HG03520 (cell line): ENCODE results near the gene CCSER1.
"Not testable (repeated sequence)": the region's sequence is repeated elsewhere in the genome, so short reads cannot be mapped to it uniquely, and the experiment has no call there.

ENCODE experiments used
- ATAC-seq: cut with Tn5 transposase; IDR thresholded peaks from one replicate; pipeline ENCODE4 v1.9.1; 2021; ENCODE audit warnings: mild to moderate bottlenecking, moderate library complexity; ENCODE audit not compliant: unreplicated experiment

CCSER1 gene

DNA sequence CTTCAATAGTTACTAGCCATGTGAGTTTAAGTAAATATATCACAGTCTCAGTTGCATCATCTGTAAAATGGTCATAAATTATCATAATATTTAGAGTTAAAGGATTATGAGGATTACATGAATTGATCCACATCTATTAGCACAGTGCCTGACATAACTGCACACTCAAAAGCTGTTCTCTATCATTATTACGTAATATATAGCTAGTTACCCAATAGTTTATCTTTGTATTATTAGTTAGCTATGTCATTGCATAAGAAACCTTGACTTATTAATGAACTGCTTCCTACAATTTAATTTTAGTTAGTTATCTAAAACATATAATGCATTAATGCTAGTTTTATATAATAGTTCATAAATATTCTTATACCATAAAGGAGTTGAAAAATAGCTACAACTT, 1099.7 kb downstream of the CCSER1 start:
- ATAC-seq, result no peak

DNA sequence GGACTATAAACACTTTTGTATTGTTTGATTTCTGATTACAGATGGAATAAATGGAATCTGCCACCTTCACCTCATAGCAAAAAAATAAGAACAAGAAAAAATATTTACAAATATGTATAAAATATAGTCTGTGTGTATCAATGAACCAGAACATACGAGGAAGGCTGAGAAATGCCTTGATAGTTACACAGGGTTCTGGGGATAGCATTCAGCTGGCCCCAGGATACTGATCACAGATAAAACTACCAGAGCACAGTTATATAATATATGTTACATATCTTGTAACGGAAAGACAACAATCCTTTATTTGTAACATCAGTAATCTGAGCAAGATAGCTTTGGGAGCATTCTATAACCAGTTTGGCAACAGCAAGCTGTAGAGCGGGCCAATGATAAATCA, 1101.5 kb downstream of the CCSER1 start:
- no peak for ATAC-seq

DNA sequence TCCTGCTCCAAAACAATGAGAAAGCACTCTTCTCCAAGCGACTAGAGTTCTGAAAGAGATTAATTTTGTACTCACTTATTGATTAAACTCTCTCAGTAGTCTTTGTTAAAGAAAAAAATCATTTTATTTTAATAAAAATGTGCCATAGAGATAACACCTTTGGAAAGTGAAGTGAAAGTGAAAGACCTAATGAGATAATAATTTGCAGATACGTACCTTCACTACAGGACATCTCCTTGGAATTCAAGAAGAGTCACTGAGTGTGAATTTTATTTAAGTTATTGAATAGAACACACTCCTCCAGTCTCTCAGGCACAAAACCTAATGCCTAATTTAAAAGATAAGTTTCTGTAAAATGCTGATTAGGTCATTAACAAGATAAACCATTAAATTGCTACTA, 1106.0 kb downstream of the CCSER1 start:
- no peak for ATAC-seq

DNA sequence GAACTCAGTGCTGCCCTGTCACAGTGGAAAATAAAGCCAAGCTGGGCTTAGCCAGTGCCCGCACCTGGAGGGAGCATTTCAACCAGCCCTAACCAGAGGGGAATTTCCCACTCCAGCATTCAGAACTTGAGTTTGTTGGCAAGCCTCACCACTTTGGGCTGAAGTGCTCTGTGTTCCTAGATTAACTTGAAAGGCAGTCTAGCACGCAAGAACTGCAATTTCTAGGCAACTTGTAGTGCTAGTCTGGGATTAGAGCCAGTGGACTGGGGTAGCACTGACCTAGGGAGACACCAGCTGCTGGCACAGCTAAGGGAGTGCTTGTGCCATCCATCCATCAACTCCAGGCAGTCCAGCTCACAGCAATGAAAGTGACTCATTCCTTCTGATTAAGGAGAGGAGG, 1115.9 kb downstream of the CCSER1 start:
- ATAC-seq, result no peak

DNA sequence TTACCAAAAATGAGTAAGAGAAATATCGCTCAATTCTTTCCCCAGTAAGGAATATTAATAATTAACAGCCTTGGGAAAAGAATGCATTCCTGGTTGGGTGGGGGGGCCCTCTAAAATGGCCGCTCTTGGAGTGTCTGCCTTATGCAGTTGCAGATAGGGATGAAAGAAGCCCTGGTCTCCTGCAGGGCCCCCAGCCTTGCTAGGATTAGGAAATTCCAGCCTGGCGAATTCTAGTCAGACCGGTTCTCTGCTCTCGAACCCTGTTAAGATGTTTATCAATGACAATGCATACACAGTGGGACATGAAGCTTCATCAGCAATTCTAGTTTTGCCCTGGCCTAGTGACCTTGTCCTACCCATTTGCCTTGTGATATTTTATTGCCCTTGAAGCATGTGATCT, 1128.8 kb downstream of the CCSER1 start:
- ATAC-seq, result no peak

DNA sequence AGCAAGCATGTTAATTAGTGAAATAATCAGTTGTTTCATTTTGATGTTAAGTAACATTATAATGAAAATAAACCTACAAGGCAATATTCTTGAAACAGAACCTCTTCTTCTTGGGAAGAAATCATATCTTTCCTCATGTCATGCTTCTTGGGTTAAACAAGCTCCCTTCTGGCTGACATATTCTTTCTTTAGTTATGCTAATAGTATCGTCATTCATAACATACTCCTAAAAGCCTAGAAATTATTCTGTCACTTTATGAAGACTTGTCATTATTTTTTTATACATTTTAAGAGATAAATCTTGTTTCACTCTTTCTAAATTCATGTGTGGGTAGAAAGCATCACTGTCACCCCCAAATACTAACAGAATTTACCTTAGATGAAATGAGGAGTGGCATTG, 1129.6 kb downstream of the CCSER1 start:
- ATAC-seq, result no peak

DNA sequence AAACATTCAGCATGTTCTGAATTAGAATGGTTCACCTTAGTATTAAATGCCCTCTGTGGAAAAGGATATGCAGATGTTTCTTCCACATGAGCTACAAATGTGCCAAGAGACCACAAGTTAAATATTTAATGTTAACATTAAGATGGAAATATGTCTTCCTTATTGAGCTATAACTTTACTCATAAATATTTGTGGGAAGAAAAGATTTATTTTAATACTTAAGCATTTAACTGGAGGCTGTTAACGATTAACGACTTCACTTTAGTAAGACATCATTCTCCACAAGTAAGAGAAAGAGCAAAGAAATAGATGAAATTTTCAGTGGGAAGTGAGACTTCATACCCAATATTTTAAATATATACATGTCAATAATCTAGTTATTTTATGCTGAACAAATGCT, 1130.5 kb downstream of the CCSER1 start:
- no peak for ATAC-seq

DNA sequence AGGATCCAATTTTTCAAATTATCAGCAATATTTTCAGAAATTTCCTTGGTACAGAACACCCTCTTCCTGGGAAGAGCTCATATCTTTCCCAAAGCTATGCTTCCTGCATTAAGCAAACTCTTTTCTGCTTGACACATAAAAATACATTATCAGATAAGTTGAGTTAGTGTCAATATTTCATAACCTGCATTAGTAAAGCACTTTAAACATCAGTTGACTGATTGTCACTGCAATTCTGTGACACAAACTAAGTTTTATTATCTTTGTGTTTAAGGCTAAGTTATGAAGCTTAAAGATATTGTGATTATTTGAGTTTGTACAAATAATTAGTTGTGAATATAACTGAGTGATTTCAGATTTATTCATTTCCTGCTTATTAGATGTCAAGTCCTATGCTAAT, 1131.1 kb downstream of the CCSER1 start:
- no peak for ATAC-seq

DNA sequence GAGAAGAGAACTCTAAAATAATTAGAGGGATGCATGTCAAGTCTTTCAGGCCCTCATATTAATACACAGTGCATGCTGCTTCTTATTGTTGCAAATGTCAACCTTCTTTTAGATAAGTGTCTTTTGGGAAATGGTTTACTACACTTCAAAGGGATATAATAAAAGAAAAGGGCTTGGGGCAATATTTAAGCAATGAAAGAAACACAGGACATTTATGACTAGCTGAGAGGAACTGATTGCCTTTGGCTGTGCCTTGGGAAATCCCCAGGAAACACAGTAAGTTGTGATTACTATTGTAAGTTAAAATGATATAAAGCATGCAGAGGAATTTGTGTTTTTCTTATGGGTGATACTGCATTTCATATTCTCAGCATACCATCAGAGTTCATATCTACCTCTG, 1140.3 kb downstream of the CCSER1 start:
- ATAC-seq, result no peak

DNA sequence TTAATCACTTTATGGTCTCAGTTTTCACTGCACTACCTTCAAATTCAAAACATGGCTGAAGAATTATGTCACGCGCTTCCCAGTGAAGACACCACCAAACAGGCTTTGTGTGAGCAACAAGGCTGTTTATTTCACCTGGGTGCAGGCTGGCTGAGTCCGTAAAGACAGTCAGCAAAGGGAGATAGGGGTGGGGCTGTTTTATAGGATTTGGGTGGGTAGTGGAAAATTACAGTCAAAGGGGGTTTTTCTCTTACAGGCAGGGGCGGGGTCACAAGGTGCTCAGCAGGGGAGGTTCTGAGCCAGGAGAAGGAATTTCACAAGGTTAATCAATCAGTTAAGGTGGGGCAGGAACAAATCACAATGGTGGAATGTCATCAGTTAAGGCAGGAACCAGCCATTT, 1141.3 kb downstream of the CCSER1 start:
- not testable (repeated sequence) for ATAC-seq

DNA sequence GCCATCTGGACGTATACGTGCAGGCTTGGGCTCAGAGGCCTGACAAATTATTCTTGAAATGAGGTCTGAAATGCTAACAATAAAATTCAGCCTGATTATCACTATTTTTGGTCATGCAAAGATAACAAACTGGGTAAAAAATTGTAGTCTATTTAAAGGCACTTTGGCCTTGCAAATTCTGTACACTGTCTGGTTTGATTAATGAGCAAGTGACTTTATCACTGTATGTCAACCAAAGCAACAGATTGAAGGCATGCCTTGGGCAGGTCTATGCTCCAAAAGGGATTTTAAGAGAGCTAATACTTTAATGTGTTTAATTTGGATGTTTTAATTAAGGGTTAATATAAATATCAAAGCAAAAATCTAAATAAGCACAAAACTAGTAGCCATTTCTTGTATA, 1141.7 kb downstream of the CCSER1 start:
- ATAC-seq, result no peak

DNA sequence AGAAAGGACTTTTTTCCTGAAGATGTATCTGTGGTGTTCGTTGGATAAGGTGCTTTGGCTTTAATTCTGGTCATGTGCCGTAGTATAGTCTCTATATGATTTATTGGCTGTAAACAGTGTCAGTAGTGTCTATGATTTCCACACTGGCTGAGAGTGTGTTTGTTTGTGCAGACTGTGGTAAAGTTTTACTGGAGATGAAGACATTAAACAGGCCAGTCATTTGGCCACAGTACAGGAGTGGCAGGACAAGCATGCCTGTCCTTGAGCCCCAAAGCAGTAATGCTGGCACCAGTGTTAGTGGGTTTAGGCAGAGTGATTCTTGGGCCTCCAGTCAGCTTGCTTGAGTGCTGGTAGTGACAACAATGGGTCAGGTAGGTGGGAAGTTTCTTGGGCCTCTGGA, 1152.7 kb downstream of the CCSER1 start:
- ATAC-seq, result no peak

DNA sequence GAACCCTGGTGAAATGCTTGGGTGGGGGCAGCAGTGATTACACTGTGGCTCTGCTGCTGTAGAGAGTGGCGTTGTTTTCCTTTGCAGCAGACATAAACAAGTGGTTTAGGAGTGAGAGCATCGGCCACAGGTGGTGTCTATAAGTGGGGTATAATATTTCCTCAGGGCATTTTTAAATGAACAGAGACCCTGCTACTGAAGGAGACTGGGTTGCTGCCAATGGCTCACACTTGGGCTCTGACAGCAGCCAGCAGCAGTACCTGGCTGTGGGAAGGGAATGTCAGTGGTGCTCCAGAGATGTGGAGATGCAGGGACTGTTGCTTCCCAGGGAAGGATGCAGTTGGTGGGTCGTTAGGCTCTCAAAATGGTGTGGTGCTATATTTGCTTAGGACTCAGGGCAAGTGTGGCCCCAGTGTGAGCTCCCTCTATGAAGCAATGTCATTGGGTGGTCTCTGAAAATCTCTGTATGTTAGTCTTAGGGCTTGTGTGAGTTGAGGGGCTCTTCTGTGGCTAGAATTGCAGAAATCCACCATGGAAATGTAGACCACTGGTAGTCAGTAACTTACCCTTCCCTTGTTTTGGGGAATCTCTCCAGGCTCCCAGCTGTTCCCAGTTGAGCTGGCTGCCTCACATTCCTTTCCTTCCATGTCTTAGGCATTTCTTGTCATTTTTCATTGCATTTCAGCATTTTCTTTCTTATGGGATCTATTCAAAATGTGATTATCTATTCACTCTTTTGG, 1153.5 kb downstream of the CCSER1 start:
- no peak for ATAC-seq

DNA sequence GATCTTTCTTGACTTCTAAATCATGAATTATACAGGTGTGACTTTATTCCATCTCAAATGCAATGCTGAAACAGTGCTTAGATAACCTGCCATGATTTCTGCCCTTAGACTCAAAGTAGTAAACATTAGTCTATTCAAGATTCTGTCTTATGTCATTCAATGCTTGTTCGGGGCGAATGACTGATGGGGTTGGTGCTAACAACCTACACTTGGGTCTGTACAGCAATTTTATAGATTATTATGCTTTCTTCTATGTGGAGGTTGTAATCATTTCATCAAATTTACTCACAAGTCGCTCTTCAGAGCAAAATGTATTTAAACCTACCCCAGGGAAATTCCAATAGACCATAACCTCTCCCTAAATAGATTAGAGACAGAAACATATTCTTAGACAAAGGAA, 1155.0 kb downstream of the CCSER1 start:
- no peak for ATAC-seq

DNA sequence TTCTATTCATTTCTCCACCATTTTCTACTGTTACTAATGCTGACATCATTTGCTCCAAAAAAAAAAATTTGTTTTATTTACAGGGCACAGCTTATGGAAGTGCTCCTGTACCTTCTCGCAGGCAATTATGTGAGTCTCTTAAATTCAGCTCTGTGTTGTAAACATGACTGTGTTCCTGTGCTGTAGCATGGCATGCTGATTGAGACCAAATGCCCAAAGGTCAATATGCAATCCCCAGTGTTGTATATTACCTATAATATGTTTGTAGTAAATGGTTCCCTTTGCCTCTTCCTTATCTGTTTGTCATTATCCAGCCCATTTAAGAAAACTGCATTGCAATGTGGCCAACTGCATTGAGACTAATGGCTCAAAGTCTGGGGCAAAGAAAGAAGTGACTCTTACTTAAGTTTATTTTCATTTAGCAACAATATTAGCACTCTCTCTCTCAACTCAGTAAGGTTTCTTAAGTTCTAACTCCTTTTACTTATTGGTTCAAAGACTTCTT, 1156.6 kb downstream of the CCSER1 start:
- no peak for ATAC-seq

DNA sequence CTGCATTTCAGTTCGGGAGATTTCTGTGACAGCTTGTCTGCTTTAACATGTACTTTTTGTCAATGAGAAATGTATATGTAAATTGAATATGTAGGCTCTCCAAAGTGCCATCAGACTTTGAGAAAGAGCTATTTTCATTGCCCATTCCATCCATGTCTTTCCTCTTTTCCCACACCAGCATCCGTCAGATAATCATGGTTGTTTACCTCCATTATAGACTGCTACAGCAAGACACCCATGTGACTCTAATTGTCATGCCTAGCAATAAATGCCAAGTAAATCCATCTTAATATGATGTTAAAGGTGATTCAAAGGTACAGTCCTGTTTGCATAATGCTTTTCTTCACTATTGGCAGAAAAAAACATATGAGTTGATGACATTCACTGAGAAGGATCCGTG, 1157.3 kb downstream of the CCSER1 start:
- ATAC-seq, result no peak

DNA sequence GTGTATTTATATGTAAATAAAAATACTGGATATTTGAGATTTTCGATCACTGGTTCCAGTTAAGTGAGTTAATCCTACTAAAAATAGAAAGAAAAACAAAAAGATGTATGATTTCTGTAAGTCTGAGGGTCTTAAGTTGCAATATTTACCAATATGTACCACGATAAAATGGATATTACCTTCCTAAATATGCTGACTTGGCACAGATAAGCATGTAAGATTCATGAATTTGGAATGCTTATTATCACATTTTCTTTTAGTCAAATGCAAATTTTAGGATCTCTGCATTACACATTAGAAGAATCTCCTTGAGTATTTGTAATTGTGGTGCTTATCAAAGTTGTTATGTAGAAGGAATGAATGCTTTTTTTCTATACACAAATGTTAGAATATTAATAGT, 1158.3 kb downstream of the CCSER1 start:
- no peak for ATAC-seq

DNA sequence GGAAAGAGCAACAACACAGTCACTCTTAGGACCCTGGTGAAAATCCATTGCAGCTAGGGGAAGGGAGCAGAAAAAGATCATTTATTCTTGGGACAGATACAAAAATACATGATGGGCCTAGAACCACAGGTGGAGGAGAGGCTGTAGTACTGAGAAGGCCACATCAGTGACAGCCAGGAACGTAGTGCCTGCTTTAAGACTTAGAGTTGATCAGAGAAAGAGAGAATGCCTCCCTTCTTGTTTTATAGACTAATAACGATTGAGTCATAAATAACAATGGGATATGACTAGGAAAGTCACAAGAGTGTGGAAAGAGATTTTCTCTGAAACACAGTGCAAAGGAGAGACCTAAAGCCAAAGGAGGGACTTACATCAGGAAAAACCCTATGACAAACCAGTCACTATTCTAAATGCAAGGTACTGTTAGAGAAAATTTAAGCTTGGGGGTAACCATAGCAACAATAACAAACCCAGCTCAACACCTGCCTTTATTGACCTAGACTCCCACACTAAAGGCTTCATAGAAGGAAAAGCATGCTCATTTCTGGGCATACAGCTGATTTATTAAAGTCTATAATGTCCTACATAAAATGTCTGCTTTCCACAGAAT, 1161.6 kb downstream of the CCSER1 start:
- peak; percentile 44 for ATAC-seq

DNA sequence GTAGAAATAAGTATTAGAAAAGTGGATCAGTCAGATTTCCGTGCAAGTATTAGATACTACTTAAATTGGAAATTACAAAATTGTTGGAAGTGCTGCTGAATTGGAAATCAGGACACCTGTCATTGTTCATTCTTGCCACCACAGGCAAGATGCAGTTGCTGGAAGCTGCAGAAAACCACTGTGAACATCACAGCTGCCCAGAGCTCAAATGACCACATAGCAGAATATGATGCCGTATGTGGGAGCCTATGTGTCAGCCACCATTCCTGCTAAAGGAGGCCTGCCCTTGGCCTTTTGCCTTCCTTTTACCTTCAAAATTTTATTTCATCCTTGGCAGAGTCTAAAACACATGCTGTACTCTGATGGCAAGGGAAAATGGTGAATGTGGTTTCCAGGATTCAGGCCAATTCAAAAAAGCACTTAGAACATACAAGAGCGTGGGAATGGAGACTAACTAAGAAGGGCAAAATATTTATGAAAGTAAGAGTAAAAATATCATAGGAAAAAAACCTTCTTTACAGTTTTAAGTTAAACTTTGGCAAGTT, 1171.0 kb downstream of the CCSER1 start:
- ATAC-seq, result no peak

DNA sequence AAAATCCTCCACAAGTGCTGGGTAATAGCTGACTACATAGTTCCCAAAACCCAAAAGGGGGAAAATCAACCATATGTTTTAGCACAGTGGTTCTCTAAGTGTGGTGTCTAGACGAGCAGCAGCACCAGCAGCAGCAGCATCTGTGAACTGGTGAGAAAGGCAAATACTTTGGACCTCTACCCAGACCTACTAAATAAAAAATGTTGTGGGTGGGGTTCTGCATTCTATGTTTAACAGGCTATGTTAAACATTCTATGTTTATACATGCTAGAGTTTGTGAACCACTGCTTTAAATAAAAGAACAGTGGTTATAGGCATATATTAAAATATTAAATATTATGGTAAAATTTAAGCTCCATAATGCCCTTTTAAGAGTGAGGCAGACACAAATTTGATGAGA, 1171.6 kb downstream of the CCSER1 start:
- no peak for ATAC-seq

DNA sequence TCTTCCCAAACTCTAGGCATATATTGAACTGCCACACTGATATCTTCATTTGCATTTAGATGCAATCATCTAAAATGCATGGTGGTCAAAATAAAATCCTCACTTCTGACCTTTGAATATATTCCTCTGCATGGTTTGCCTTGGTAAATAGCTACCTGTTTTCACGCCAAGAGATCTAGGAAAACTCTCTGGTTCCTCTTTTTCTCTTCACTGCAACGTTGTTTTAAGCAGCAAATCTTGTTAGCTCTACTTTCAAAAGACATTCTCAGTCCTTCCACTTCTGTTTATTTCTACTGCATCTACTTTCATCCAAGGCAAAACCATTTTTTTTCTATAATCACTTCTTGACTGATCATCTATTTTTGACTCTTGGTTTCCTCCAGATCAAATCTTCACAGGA, 1174.9 kb downstream of the CCSER1 start:
- no peak for ATAC-seq

DNA sequence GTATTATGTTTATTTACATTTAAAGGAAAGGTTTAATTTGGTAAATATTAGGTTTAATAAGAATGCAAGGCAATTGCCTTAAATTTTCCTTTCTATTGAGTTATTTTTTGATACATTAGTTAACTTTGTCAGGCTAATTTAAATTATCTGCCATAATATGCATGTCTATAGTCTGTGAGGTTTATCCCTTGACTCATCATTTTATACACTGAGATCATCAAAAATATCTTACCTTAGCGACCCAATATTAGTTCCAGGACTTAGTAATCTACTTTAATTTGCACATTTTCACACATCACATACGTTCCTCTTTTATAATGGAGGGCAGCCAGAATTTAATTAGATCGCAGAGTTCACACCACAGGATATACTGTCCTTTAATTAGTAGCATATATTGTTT, 1177.1 kb downstream of the CCSER1 start:
- ATAC-seq, result no peak
